Gastroesophageal sphincter (tissue), 4 donors: ENCODE data around the gene ARHGAP42. TPM values are rescaled to one million over a fixed set of nuclear protein-coding genes. Genes with fewer than 3 reads are reported as not detected.

Experiments
- ATAC-seq: fragments of 150-250 bp; one replicate; pipeline ENCODE4 v1.9.1; 2016; ENCODE audit warnings: mild to moderate bottlenecking, moderate library complexity
- H3K27ac ChIP-seq, 4 donors: fragments of 200-600 bp; sonication (generic) in 3 of 4; 1 replicate in 3 of 4; 2 replicates in 1 of 4; pipeline ENCODE4 v1.5.1; 2016 to 2019
- H3K27me3 ChIP-seq: fragments of 200-600 bp; sonication (generic); one replicate; pipeline ENCODE4 v1.5.1; 2019
- H3K36me3 ChIP-seq, 2 donors: fragments of 200-600 bp; sonication (generic); one replicate each; pipeline ENCODE4 v1.5.1; 2019; ENCODE audit warnings: control low read depth in 1 of 2
- H3K4me1 ChIP-seq, 3 donors: fragments of 200-600 bp; sonication (generic); 1 replicate in 2 of 3; 2 replicates in 1 of 3; pipeline ENCODE4 v1.5.1; 2016 to 2019; ENCODE audit warnings: control low read depth in 2 of 3
- H3K4me3 ChIP-seq, 2 donors: fragments of 200-600 bp; sonication (generic); one replicate each; pipeline ENCODE4 v1.5.1; 2019; ENCODE audit warnings: mild to moderate bottlenecking in 1 of 2, moderate library complexity in 1 of 2
- H3K9me3 ChIP-seq, 3 donors: fragments of 200-600 bp; sonication (generic); one replicate each; pipeline ENCODE4 v1.5.1; 2017 to 2019; ENCODE audit warnings: control low read depth in 2 of 3
- CTCF ChIP-seq, 4 experiments: fragments of 200-600 bp in 2 of 4; fragments of 450-650 bp in 2 of 4; sonication (generic) in 1 of 4; IDR thresholded peaks; one replicate each; pipeline ENCODE4 v1.5.1; 2017 to 2019; ENCODE audit warnings: antibody characterized with exemption in 4 of 4, mild to moderate bottlenecking in 2 of 4, moderate library complexity in 2 of 4
- EP300 ChIP-seq: sonication (generic); formaldehyde crosslinking; IDR thresholded peaks from one replicate; pipeline ENCODE4 v1.6.1; 2017; ENCODE audit warnings: antibody characterized with exemption, mild to moderate bottlenecking
- POLR2A ChIP-seq, 2 donors: fragments of 450-650 bp; IDR thresholded peaks; one replicate each; pipeline ENCODE4 v1.6.1; 2017; ENCODE audit warnings: antibody characterized with exemption in 2 of 2, mild to moderate bottlenecking in 2 of 2, moderate library complexity in 1 of 2
- POLR2AphosphoS5 ChIP-seq: sonication (generic); formaldehyde crosslinking; IDR thresholded peaks from one replicate; pipeline ENCODE4 v1.6.1; 2017; ENCODE audit warnings: antibody characterized with exemption
- WGBS, 2 donors: methylation state at CpG; one replicate each; pipeline ENCODE4 v1.1.5; 2018; ENCODE audit warnings: low coverage in 1 of 2; 5-methylcytosine and 5-hydroxymethylcytosine counted together
- total RNA-seq, 4 donors: library from RNA; depleted of rRNA; stranded (reverse); fragments of >200 nt; gene quantifications; one replicate each; pipeline ENCODE4 v1.1.0, GENCODE V29; 2016

Gene ARHGAP42
- total RNA-seq, 4 donors from 2014 or later, result 6.3 to 29.1 (median 9.9) TPM

GRCh38 chr11:100923555-100923954 lies 236.5 kb downstream of the ARHGAP42 start:
- TF ChIP-seq POLR2A (IDR thresholded peaks at IDR 0.05) (no peak), POLR2AphosphoS5 (no peak), CTCF (IDR thresholded peaks at IDR 0.05) (no peak), EP300 (no peak)
- 56 to 61% methylated on average over 2 of the region's 2 CpGs for WGBS, 2 donors

GRCh38 chr11:100925935-100926334 lies 238.8 kb downstream of the ARHGAP42 start:
- TF ChIP-seq POLR2A (IDR thresholded peaks at IDR 0.05) (no peak), EP300 (no peak), CTCF (IDR thresholded peaks at IDR 0.05) (no peak), POLR2AphosphoS5 (no peak)
- H3K4me1 ChIP-seq, result no peaks in the 10 kb centered on the region
- no peak overlapping the region for H3K27ac ChIP-seq
- H3K9me3 ChIP-seq, result no peaks in the 10 kb centered on the region
- H3K27me3 ChIP-seq, result no peaks in the 10 kb centered on the region
- ATAC-seq, result no peak
- no peak overlapping the region for H3K4me3 ChIP-seq
- no peaks in the 10 kb centered on the region for H3K36me3 ChIP-seq
- WGBS, 2 donors, result 67 to 93% methylated on average over 3 of the region's 3 CpGs

More at GRCh38 chr11:100923555-100923954, 236.5 kb downstream of the ARHGAP42 start:
- Histone ChIP-seq H3K27ac (no peak overlapping the region), H3K27me3 (no peaks in the 10 kb centered on the region), H3K4me1 (peaks cover 0 to 8% (median 0%) of the 10 kb centered on the region in 3 donors), H3K9me3 (no peaks in the 10 kb centered on the region), H3K36me3 (no peaks in the 10 kb centered on the region), H3K4me3 (no peak overlapping the region)
- peak; percentile 43 for ATAC-seq

- no peaks in the 10 kb centered on the region for H3K36me3 ChIP-seq
- H3K27me3 ChIP-seq, result no peaks in the 10 kb centered on the region
- no peaks in the 10 kb centered on the region for H3K9me3 ChIP-seq
- no peak overlapping the region for H3K27ac ChIP-seq
- 59 to 69% methylated on average over 5 of the region's 5 CpGs for WGBS, 2 donors
- no peak overlapping the region for H3K4me3 ChIP-seq
- H3K4me1 ChIP-seq, result no peaks in the 10 kb centered on the region
- TF ChIP-seq EP300 (no peak), CTCF (IDR thresholded peaks at IDR 0.05) (no peak), POLR2A (IDR thresholded peaks at IDR 0.05) (no peak), POLR2AphosphoS5 (no peak)
- ATAC-seq, result no peak
Observed at GRCh38 chr11:100927579-100927978, 240.5 kb downstream of the ARHGAP42 start.

- Histone ChIP-seq H3K4me3 (no peak overlapping the region), H3K27me3 (no peaks in the 10 kb centered on the region), H3K4me1 (no peaks in the 10 kb centered on the region), H3K27ac (no peak overlapping the region), H3K9me3 (no peaks in the 10 kb centered on the region), H3K36me3 (no peaks in the 10 kb centered on the region)
- no peak for TF ChIP-seq EP300
- no peak for TF ChIP-seq CTCF (IDR thresholded peaks at IDR 0.05)
- TF ChIP-seq POLR2AphosphoS5, result no peak
- TF ChIP-seq POLR2A (IDR thresholded peaks at IDR 0.05), result no peak
- 80 to 100% methylated on average over 2 of the region's 2 CpGs for WGBS, 2 donors
- no peak for ATAC-seq
Observed at GRCh38 chr11:100928426-100928825, 241.3 kb downstream of the ARHGAP42 start.

GRCh38 chr11:100929377-100929776 lies 242.3 kb downstream of the ARHGAP42 start:
- ATAC-seq, result no peak
- Histone ChIP-seq H3K4me3 (no peak overlapping the region), H3K27me3 (no peaks in the 10 kb centered on the region), H3K9me3 (no peaks in the 10 kb centered on the region), H3K36me3 (no peaks in the 10 kb centered on the region), H3K27ac (no peak overlapping the region), H3K4me1 (no peaks in the 10 kb centered on the region)
- WGBS, 2 donors, result 39 to 60% methylated on average over 2 to 3 of the region's 3 CpGs
- TF ChIP-seq POLR2AphosphoS5 (no peak), EP300 (no peak), CTCF (IDR thresholded peaks at IDR 0.05) (no peak), POLR2A (IDR thresholded peaks at IDR 0.05) (no peak)
